GM19023 (cell line): ENCODE results near the gene RNU6-1.

Source experiments
- ATAC-seq: cut with Tn5 transposase; IDR thresholded peaks from one replicate; pipeline ENCODE4 v1.9.1; 2021; ENCODE audit warnings: mild to moderate bottlenecking, moderate library complexity; ENCODE audit not compliant: unreplicated experiment

Gene RNU6-1

DNA sequence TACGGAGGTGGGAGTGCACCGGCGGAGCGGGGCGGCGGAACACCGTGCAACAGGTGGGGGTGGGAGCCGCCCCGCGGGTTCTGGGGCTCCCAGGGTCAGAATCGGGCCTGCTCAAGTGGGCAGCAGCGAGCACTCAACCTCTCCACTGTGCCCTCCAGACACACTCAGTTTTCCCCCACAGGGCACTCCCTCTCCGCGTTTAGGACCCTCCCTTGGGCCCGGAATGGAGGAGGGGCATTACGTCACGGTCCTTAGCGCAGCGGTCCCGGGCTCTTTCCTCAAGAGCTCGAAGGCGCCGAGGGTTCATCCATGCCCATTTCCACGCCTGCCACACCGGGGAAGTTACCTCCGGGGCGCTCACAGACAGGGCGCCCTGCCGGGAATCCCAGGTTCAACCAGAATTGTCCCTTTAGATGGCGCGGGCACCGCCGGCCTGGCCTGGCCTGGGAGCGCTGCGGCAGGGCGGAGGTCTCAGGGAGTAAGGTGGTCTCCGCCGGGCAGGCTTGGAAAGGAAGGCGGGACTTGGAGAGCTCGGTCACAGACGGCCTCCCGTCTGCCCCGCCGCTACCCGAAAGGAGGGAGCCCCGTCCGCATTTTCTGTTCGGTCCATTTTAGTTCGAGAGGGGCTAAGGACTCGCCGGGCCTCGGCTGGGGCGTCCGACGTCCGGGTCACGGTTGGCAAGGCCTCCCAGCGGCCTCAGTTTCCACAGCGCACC lies 5.1 kb downstream of the RNU6-1 start:
- no peak for ATAC-seq

DNA sequence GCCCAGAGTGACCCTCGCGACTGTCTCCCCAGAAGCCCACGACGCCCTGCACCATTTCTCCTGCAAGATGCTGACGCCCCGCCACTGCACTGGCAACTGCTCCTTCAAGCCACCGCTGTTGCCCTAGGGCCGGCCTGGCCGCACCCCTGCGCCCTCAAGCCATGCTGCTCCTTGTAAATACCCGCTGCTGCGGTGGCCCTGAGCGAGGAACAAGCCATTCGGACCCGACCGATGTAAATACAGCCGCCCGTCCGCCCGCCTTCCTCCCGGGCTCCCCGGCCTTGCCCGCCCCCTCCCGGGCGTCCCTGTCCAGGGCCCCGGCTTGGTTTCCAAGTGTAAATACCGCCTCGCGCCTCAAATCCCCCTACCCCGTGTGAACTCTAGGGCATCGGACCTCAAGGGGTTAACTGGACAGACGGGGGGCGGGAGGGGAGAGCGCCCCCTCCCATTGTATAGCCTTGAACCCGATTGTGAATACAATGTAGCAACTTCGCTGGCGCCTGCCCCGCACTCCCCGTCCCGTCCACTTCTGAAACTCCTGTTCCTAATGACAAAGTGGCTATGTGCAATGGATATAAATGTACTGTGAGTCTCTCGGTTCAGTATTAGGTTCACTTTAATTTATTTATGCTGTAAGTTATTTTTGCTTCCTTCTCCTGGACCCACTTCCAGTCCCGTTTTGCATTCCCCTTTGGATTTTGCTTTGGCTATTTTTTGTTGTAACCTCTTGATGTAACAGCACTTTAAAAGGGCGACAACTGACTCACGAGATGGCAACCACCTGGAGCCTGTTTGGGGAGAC lies 5.9 kb downstream of the RNU6-1 start:
- ATAC-seq = no peak

DNA sequence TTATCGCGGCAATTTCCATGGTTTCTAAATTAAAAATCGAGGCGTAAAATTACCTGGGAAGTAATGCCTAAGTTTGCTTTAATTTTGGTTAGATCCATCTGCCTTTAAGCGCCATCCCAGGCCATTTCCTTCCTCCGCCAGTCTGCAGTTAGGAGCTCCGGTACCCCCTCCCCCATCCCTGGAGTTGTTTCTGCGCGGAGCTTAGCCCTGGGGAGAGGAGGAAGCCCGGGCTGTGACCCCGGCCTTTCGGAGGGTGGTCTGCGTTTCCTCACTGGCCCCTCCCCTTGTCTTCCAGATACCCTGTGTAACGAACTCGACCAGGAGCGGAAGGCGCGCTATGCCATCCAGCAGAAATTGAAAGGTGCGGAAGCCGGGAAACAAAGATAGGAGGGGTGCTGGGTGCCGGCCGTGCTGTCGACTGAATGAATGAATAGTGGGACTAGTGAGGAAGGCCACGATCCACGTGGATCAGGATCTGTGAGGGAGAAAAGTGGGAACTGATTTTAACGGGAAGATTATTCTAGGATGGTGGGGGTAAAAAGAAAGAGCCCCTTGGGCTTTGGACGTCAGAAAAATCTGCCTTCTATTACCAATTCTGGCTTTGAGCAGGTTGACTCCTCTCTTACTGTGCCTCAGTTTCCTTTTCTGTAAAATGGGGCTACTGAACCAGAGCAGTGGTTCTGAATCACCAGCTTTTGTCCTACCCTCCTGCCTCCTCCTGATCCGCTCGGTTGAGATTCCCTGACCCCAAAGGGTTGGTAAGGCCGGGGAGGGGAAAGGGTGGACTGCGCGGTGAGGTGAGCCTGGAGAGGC lies 6.7 kb downstream of the RNU6-1 start:
- no peak for ATAC-seq

DNA sequence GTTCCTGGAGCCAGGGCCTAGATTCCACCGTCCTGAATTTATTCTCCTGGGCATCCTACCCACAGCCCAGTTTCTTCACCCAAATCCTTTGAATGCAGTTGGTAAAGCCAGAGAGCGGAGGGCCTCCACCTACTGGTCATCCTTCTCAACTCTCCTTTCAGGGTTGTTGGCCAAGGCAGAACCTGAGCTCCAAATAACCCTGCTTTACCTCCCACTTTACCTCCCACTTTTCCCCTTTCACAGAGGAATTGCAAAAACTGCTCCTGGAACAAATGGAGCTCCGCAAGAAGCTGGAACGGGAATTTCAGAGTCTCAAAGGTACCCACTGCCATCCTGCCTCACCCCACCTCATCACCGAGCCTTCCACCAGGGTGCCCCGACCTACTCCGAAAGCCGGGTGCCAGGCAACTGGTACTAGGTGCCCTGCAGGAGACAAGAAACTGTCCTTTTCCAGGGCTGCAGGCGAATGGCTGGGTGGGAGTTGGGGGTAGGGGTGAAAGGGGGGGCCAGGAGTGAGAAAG lies 7.8 kb downstream of the RNU6-1 start:
- ATAC-seq = no peak

DNA sequence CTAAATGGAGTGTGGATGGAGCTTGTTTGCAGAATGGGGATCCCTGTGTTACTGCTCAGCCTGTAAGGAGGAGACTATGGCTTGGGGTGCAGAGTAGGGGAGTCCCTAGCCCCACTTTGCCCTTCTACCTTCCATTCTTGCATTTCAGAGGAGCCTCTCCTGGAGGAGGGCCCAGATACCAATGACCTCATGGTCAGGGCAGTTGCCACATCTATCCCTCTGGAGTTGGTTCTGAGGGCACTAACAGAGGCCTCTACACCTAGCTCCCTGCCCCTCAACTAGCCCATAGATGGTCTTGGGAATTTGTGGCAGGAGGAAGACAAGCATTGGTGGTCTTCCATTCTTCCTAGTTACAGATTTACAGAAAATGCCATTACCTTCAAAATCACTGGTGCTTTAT lies 8.5 kb downstream of the RNU6-1 start:
- ATAC-seq = no peak

DNA sequence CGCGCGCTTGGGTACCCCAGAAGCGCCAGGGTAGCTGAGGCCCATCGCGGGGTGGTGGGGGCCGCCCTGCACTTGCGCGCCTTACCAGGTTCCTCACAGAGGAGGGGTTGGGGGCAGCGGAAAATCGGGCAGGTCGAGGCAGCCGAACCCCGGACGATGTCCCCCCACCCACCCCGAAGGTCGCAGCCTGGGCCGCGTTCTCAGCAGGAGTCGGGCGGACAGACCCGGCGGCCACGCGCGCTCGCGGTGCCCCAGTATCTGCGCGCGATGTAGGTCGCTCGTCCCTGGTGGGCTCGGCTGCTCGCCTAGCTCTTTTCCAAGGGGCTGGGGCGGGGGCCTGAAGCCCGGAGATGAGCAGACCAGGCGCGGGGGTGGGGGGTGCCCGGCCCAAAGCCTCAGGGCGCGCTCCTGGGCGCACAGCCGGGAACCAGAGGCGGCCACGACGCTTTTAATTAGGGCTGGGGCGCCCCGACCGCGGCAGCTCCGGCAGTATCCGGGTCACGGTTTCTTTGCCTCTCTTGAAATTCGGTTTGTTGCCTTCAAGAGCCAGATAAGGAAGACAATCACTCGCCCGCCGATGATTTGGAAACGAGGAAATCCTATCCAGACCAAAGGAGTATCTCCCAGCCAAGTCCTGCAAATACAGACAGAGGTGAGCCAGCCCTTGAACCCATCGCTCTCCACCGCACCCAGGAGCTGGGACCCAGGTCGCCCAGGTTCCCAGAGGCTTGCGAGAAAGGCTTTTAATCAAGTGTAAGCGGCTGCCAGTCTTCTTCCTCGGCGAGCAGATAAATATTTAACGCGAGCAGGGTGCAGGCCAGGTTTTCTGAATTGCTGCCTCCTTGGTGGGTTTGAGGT lies 10.0 kb downstream of the RNU6-1 start:
- ATAC-seq = no peak

DNA sequence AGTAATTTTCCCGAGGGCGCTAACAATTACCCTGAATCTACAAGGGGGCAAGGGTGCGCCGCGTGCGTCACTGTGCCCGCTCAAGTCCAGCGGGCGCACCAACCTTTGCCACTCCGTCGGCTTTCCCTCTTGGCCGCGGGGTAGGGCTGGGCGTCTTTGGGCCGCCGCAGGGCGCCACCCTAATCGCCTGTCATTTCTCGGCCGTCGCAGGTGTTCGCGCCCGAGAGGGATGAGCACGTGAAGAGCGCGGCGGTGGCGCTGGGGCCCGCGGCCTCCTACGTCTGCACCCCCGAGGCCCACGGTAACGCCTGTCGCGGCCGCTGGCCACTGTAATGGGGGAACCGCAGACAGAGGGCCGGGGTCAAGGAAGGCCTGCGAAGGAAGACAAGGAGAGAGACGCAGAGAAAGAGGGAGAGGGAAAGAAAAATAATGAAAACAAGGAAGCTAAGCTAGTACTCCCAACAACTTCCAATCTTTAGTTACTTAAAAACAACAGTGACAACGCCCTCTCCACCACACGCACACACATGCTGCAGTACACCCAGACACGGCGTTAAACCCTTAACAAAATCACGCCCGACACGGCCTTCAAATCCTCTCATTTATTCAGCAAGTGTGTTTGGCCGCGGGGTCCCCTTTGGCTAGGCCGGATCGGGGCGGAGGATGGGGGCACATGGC lies 10.7 kb downstream of the RNU6-1 start:
- ATAC-seq = no peak

DNA sequence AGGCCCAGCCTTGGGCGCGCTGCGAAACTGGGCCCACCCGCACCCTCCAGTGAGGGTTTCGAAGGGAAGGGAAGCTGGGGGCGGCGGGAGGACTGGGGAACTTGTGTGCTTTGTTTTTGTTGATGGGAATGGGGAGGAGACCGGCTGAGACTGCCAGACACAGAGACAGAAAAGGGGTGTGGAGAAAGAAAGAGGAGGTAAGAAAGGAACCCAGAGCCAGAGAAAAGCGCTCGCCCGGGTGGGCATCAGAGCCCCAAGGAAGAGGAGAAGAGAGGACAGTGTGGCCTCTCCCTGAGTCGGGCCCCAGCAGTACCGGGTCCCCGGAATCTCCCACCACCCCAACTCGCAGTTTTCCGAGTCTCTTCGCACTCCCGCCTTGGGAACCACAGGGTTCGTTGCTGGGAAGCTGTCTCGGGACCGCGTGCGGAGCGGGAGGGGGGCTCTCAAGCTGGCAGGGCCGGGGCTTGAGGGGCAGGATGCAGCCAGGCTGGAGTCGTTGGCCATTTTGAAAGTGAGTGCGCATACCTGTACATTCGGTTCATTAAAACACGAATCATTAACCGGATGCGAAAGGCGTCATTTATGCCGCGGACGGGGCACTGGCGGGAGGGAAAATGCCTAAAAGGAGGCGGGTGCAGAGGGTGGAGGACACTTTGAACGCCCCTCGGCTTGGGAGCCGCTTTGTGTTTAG lies 11.4 kb downstream of the RNU6-1 start:
- no peak for ATAC-seq

DNA sequence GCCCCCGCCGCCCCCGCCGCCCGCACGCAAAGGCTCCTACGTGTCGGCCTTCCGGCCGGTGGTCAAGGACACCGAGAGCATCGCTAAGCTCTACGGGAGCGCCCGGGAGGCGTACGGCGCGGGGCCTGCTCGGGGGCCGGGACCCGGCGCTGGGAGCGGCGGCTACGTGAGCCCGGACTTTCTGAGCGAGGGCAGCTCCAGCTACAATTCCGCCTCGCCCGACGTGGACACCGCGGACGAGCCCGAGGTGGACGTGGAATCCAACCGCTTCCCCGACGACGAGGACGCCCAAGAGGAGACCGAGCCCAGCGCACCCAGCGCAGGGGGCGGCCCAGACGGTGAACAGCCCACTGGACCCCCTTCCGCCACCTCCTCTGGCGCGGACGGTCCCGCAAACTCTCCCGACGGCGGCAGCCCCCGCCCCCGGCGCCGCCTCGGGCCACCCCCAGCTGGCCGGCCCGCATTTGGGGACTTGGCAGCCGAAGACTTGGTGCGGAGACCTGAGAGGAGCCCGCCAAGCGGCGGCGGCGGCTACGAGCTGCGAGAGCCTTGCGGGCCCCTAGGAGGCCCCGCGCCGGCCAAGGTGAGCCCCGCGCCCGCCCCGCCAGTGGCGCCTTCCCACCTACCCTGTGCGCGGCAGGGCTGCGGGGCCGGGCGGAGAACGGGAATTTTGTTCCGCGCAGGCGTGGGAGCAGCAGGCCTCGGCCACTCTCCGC lies 12.1 kb downstream of the RNU6-1 start:
- ATAC-seq = no peak

DNA sequence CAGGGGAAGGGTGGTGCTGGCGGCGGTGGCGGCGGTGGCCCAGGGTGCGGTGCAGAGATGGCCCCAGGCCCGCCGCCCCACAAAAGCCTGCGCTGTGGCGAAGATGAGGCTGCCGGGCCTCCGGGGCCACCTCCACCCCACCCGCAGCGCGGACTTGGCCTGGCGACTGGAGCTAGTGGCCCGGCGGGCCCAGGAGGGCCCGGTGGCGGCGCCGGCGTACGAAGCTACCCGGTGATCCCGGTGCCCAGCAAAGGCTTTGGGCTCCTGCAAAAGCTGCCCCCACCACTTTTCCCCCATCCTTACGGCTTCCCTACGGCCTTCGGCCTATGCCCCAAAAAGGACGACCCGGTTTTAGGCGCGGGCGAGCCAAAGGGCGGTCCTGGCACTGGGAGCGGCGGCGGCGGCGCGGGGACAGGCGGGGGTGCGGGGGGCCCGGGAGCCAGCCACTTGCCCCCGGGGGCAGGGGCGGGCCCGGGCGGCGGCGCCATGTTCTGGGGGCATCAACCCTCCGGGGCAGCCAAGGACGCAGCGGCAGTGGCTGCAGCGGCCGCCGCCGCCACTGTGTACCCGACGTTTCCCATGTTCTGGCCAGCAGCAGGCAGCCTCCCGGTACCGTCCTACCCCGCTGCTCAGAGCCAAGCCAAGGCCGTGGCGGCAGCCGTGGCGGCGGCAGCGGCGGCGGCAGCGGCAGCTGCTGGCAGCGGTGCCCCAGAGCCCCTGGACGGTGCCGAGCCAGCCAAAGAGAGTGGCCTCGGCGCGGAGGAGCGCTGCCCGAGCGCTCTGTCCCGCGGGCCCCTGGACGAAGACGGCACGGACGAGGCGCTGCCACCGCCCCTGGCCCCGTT lies 12.9 kb downstream of the RNU6-1 start:
- no peak for ATAC-seq

DNA sequence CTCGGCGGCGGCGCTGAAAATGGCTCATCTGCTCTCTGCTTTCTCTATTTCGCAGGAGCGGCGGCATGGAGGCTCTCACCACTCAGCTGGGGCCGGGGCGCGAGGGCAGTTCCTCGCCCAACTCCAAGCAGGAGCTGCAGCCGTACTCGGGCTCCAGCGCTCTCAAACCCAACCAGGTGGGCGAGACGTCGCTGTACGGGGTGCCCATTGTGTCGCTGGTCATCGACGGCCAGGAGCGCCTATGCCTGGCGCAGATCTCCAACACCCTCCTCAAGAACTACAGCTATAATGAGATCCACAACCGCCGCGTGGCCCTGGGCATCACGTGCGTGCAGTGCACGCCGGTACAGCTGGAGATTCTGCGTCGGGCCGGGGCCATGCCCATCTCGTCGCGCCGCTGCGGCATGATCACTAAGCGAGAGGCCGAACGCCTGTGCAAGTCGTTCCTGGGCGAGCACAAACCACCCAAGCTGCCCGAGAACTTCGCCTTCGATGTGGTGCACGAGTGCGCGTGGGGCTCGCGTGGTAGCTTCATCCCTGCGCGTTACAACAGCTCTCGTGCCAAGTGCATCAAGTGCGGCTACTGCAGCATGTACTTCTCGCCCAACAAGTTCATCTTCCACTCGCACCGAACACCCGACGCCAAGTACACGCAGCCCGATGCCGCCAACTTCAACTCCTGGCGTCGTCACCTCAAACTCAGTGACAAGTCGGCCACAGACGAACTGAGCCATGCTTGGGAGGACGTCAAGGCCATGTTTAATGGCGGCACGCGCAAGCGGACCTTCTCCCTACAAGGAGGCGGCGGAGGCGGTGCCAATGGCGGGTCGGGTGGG lies 13.7 kb downstream of the RNU6-1 start:
- ATAC-seq = no peak

DNA sequence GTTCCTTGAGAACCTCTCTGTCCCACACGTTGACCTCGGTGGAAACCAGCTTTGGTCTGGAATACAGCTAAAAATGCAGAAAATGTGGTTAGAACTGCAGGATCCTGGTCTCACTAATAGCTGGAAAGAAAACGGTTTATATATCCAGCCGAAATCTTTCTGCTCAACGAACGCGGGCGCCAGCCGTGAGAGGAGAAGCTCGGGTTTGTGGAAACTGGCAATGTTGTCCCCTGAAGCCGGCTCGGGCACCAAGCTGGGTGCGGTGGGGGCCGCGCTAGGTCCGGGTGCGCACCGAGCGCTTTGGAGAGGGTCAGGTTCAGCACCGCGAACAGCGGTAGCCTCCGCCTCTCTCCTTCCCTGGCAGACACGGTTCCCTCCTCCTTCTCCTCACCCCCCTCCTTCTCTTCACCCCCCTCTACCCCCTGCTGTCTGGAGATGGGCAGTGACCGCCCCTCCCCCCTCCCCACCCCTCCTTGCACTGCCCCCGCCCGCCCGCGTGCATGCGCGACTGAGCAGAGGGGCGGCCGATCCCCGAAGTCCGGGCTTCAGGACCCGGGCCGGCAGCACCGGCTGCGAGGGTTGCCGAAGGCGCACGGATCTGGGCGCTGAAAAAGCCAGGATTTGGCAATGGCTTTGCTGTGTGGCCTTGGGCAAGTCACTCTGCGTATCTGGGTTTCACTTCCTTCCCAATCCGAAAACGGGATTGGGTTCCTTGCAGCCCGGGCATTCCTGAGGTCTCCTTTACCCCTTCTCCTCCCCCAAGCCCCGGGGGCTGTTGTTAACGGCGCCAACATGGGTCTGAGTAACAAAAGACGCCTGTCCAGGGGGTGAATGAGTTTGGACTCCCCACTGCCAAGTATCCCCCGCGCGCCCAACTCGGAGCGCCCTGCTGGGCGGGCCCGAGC lies 14.6 kb downstream of the RNU6-1 start, which contains the start of gene SKOR1:
Gene SKOR1 (plus strand): TSS at position 534 of the 905 bp plus-strand sequence. CDS start 94 bp downstream, at position 628.
- ATAC-seq = no peak

DNA sequence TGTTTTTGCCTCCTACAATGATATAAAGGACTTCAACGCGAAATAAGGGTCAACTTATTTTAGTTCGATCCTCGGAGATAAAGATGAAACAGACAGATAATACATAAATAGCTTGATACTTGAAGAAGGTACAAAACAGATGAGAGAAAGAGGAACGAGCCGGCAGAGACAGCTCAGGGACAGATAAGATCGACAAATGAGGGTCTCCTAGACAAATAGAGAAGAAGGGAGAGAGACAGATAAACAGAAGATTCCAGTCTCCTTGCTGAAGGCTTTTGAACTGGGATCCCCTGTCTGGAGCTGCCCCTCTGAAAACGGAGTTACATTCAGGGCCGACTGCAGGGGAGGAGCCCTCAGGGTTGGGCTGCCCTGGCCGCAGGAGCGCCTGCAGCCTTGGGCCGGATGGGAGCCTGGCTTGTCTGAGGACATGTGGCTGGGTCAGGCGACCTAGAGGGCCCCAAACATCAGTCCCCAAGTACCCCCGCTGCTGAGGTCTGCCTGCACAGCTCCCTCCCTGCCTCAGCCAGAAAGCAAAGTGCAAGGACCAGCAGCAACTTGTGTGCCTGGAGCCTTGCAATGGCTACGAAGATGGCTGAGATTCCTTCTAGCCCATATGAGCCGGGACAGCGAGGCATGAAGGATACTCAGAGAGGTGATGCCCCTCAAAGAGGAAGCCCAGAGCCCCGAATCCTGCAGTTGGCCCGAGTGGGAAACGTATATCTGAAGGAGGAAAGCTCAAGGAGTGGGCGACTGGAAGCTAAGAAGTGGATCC lies 15.5 kb downstream of the RNU6-1 start:
- ATAC-seq = no peak

DNA sequence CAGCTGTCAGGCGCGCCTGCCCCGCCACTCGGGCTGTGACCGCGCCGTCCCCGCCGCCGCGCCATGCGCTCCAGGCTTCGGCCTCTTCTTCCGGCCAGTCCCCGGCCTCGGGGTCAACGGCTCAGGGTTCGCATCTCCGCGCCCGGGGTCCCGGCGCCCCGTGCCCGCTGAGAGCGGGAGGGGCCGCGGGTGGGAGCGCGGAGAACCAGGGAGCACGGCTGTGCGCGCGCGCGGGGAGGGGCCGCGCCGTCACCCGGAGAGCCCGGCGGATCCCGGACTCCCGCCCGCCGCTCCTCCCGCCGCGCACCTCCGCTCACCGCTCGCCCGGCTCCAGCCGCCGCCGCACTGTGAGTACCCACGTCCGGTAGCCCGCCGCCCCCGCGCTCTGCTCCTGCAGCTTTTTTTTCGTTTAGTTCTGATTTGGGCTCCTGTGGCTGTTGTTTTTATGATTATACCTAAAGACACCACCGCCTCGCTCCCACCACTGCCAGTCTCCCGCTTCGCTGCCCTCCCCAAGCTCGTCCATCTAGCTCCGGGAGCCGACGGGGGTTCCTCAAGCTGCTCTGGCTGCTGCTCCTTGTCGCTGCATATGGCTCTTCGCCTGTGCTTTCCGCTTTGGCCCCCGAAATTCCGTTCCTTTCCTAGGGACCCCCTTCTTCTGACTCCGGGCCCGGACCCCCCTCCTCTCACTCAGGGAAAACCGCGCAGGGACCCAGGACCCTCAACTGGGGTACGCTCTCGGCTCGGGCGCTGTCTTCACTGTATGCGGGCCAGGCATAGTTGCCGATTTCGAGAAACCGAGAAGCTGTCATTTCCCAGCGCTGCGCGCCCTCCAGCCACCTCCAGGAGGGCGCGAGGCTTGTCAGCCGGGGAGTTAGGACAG lies 16.3 kb downstream of the RNU6-1 start:
- no peak for ATAC-seq
